HFFc6 (cell line): ENCODE measurements around the gene SYF2. TPM values are rescaled to one million over a fixed set of nuclear protein-coding genes. Genes with fewer than 3 reads are reported as not detected.
"Not testable (repeated sequence)": the region's sequence is repeated elsewhere in the genome, so short reads cannot be mapped to it uniquely, and the experiment has no call there.

Experiments used
- DNase-seq: peaks from one replicate; pipeline ENCODE4 v3.0.0-alpha.2; 2018
- H3K27ac Mint-ChIP-seq: 2 replicates; pipeline ENCODE4 v1.8.0; 2020; ENCODE audit warnings: mild to moderate bottlenecking, mixed read lengths
- H3K27me3 Mint-ChIP-seq: 2 replicates; pipeline ENCODE4 v1.8.0; 2021; ENCODE audit warnings: mild to moderate bottlenecking, moderate library complexity, mixed read lengths; ENCODE audit not compliant: insufficient read depth
- H3K36me3 Mint-ChIP-seq: 2 replicates; pipeline ENCODE4 v1.8.0; 2021; ENCODE audit warnings: low read depth, mixed read lengths
- H3K4me1 Mint-ChIP-seq: 2 replicates; pipeline ENCODE4 v1.8.0; 2020; ENCODE audit warnings: low read depth, mixed read lengths
- H3K4me3 Mint-ChIP-seq: 2 replicates; pipeline ENCODE4 v1.8.0; 2020; ENCODE audit warnings: mild to moderate bottlenecking, moderate library complexity, mixed read lengths
- H3K9me3 Mint-ChIP-seq: 2 replicates; pipeline ENCODE4 v1.8.0; 2020; ENCODE audit warnings: mild to moderate bottlenecking, mixed read lengths
- total RNA-seq, 6 experiments: library from RNA; stranded (reverse); fragmentation: NEBNext Ultra II Directional; extraction: Animal tissue kit (Norgen Biotek cat#: 25700); gene quantifications; 2 replicates in 1 of 6; 3 replicates in 5 of 6; pipeline ENCODE4 v1.2.3, GENCODE V29; 2021
- TF ChIP-seq, protein P1 (sequence below): fragments of 200-600 bp; sonication (generic); IDR thresholded peaks from 2 replicates; pipeline ENCODE4 v1.5.0; 2021; ENCODE audit warnings: antibody characterized with exemption, mild to moderate bottlenecking

The SYF2 gene
- total RNA-seq, 6 experiments from 2014 or later, result 30.7 to 44.1 (median 34.4) TPM

DNA sequence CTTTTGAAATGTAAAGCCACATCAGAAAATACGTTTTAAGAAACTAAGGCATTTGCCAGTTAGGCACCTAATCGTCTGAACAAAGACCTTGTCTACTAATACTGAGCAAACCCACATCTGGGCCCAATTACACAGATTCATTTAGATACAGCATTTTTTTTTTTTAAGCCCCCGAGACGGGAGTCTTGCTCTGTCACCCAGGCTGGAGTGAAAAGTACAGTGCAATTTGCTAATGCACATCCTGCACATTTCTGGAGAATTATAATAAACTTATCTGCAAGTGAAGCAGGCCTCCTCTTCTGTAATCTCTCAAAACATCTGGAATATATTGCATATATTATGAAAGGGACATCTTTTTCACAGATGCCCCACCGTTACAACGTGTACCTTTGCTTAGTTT lies 11.6 kb upstream of the SYF2 start:
- TF ChIP-seq, protein P1, sequence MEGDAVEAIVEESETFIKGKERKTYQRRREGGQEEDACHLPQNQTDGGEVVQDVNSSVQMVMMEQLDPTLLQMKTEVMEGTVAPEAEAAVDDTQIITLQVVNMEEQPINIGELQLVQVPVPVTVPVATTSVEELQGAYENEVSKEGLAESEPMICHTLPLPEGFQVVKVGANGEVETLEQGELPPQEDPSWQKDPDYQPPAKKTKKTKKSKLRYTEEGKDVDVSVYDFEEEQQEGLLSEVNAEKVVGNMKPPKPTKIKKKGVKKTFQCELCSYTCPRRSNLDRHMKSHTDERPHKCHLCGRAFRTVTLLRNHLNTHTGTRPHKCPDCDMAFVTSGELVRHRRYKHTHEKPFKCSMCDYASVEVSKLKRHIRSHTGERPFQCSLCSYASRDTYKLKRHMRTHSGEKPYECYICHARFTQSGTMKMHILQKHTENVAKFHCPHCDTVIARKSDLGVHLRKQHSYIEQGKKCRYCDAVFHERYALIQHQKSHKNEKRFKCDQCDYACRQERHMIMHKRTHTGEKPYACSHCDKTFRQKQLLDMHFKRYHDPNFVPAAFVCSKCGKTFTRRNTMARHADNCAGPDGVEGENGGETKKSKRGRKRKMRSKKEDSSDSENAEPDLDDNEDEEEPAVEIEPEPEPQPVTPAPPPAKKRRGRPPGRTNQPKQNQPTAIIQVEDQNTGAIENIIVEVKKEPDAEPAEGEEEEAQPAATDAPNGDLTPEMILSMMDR, result no peak
- H3K4me3 Mint-ChIP-seq, result peak overlapping the region; percentile 98
- H3K27me3 Mint-ChIP-seq, result peaks cover 18% of the 10 kb centered on the region
- peaks cover 80% of the 10 kb centered on the region for H3K4me1 Mint-ChIP-seq
- DNase-seq, result no peak
- peaks cover 16% of the 10 kb centered on the region for H3K9me3 Mint-ChIP-seq
- H3K27ac Mint-ChIP-seq, result peak overlapping the region; percentile 60
- H3K36me3 Mint-ChIP-seq, result peaks cover 50% of the 10 kb centered on the region

GRCh38 chr1:25239681-25240541 lies 7.6 kb upstream of the SYF2 start:
- peak; percentile 93 for DNase-seq
- peaks cover 10% of the 10 kb centered on the region for H3K27me3 Mint-ChIP-seq
- H3K4me1 Mint-ChIP-seq, result peaks cover 59% of the 10 kb centered on the region
- TF ChIP-seq, protein P1, result peak; percentile 80
- H3K36me3 Mint-ChIP-seq, result peaks cover 25% of the 10 kb centered on the region
- no peaks in the 10 kb centered on the region for H3K9me3 Mint-ChIP-seq
- peak overlapping the region; percentile 84 for H3K4me3 Mint-ChIP-seq
- H3K27ac Mint-ChIP-seq, result peak overlapping the region; percentile 93

GRCh38 chr1:25238046-25238445 lies 5.7 kb upstream of the SYF2 start:
- Mint-ChIP-seq H3K4me3 (no peak overlapping the region), H3K36me3 (peaks cover 13% of the 10 kb centered on the region), H3K27me3 (peaks cover 10% of the 10 kb centered on the region), H3K9me3 (no peaks in the 10 kb centered on the region), H3K27ac (peak overlapping the region; percentile 18; the same call in 1 of the 2 replicates), H3K4me1 (peaks cover 42% of the 10 kb centered on the region)
- no peak for DNase-seq
- TF ChIP-seq, protein P1, result no peak

GRCh38 chr1:25236261-25236660 lies 4.0 kb upstream of the SYF2 start:
- not testable (repeated sequence) for H3K9me3 Mint-ChIP-seq, DNase-seq, H3K36me3 Mint-ChIP-seq, H3K4me3 Mint-ChIP-seq
- H3K4me1 Mint-ChIP-seq, result peaks cover 27% of the 10 kb centered on the region
- H3K27me3 Mint-ChIP-seq, result peaks cover 13% of the 10 kb centered on the region
- 0 out of 2 replicates have a peak overlapping the region, but pooled peaks have one; percentile 16 for H3K27ac Mint-ChIP-seq

- H3K36me3 Mint-ChIP-seq, H3K27ac Mint-ChIP-seq, DNase-seq, H3K9me3 Mint-ChIP-seq, H3K4me3 Mint-ChIP-seq: not testable (repeated sequence)
- H3K27me3 Mint-ChIP-seq, result peaks cover 14% of the 10 kb centered on the region
- H3K4me1 Mint-ChIP-seq, result peaks cover 21% of the 10 kb centered on the region
Observed at GRCh38 chr1:25235411-25235810, 3.1 kb upstream of the SYF2 start.

- Mint-ChIP-seq H3K9me3 (no peaks in the 10 kb centered on the region), H3K27ac (no peak overlapping the region), H3K27me3 (peaks cover 8% of the 10 kb centered on the region), H3K4me1 (peaks cover 23% of the 10 kb centered on the region), H3K36me3 (peaks cover 13% of the 10 kb centered on the region; the same call in 1 of the 2 replicates), H3K4me3 (no peak overlapping the region)
- TF ChIP-seq, protein P1, result no peak
- peak; percentile 75 for DNase-seq
Observed at GRCh38 chr1:25232866-25233784, 823 bp upstream of the SYF2 start.
